Cardiac muscle cell (in vitro differentiated cells and primary cell): ENCODE measurements around the gene C6orf62. TPM values are rescaled to one million over a fixed set of nuclear protein-coding genes. Genes with fewer than 3 reads are reported as not detected.

ENCODE experiments used
- DNase-seq, 2 donors: peaks; one replicate each; pipeline versions ENCODE4 v3.0.0 to v3.0.0-alpha.2; 2010 to 2017; ENCODE audit warnings: low read depth in 1 of 2, low spot score in 1 of 2
- H3K27ac ChIP-seq: fragments of 200-600 bp; sonication (generic); 2 replicates; pipeline ENCODE4 v1.5.1; 2016
- H3K27me3 ChIP-seq: fragments of 200-600 bp; sonication (generic); 2 replicates; pipeline ENCODE4 v1.6.0; 2016; ENCODE audit warnings: control low read depth
- H3K36me3 ChIP-seq: fragments of 200-600 bp; sonication (generic); 2 replicates; pipeline ENCODE4 v1.5.1; 2016; ENCODE audit warnings: control low read depth
- H3K4me1 ChIP-seq: fragments of 200-600 bp; sonication (generic); 2 replicates; pipeline ENCODE4 v1.8.1; 2017; ENCODE audit warnings: low read depth, mild to moderate bottlenecking, mixed run types
- H3K4me3 ChIP-seq: fragments of 200-600 bp; sonication (generic); 2 replicates; pipeline ENCODE4 v1.5.1; 2016; ENCODE audit warnings: mild to moderate bottlenecking
- H3K9me3 ChIP-seq: fragments of 200-600 bp; sonication (generic); 2 replicates; pipeline ENCODE4 v1.5.1; 2017; ENCODE audit warnings: low read depth, mild to moderate bottlenecking, control low read depth
- CTCF ChIP-seq: IDR thresholded peaks from 2 replicates; pipeline ENCODE4 v1.5.1; 2012; ENCODE audit warnings: low read depth, mild to moderate bottlenecking, low read length
- polyA plus RNA-seq: library from polyadenylated mRNA; unstranded; fragments of >200 nt; fragmentation: Nextera tagmentation; extraction: Ambion mirVana; gene quantifications from 2 replicates; pipeline ENCODE4 v1.2.1, GENCODE V29; 2016
- total RNA-seq: library from RNA; depleted of rRNA; stranded (reverse); fragments of >200 nt; gene quantifications from 2 replicates; pipeline ENCODE4 v1.2.3, GENCODE V29; 2016

Gene C6orf62
- total and polyA plus RNA-seq, 2 experiments from 2014 or later, result 52.8 to 59.7 TPM

DNA sequence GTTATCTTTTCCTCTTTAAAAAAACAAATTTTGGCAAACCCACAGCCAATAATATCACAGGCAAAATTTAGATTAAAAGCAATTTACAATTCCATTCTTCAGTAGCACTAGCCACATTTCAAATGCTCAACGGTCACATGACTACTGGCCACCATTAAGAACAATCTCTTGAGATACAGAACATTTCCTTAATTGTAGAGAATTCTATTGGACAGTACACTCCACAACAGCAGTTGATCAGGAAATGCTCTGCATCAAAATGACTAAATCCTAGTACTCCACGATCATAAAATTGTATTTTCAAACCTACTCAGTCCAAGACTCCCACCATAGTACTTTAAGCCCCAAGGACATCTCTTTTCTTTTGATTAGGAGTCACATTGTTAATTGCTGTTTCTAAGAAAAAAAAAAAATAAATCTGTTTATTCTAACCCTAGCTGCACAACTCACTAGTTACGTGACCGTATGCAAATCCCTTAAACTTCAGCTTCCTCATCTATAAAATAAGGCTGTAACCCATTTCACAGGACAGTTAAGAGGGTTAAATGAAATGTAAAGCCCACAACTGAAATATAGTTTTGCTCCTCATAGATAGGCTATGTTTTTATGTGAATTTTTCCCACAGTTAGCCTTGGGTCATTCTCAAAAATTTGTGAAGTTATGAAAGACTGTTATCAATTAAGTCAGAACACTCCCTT, 9.8 kb downstream of the C6orf62 start:
- Histone ChIP-seq H3K36me3 (peaks cover 93% of the 10 kb centered on the region), H3K9me3 (no peaks in the 10 kb centered on the region), H3K27ac (peak overlapping the region; percentile 31), H3K27me3 (no peaks in the 10 kb centered on the region), H3K4me1 (no peaks in the 10 kb centered on the region), H3K4me3 (no peak overlapping the region)
- DNase-seq, result no peak
- TF ChIP-seq CTCF, result no peak

GRCh38 chr6:24708612-24709011, 10.3 kb downstream of the C6orf62 start:
- no peak for DNase-seq
- no peak for TF ChIP-seq CTCF
- H3K4me1 ChIP-seq, result no peaks in the 10 kb centered on the region
- no peaks in the 10 kb centered on the region for H3K9me3 ChIP-seq
- peaks cover 89% of the 10 kb centered on the region for H3K36me3 ChIP-seq
- H3K4me3 ChIP-seq, result no peak overlapping the region
- peak overlapping the region; percentile 31 for H3K27ac ChIP-seq
- no peaks in the 10 kb centered on the region for H3K27me3 ChIP-seq

GRCh38 chr6:24704468-24704867, 14.5 kb downstream of the C6orf62 start:
- H3K9me3 ChIP-seq, result no peaks in the 10 kb centered on the region
- no peaks in the 10 kb centered on the region for H3K27me3 ChIP-seq
- no peaks in the 10 kb centered on the region for H3K4me1 ChIP-seq
- H3K36me3 ChIP-seq, result peaks cover 66% of the 10 kb centered on the region
- H3K4me3 ChIP-seq, result no peak overlapping the region
- H3K27ac ChIP-seq, result peak overlapping the region; percentile 78
- DNase-seq, result no peak
- TF ChIP-seq CTCF, result no peak

- DNase-seq, result no peak
- H3K4me3 ChIP-seq, result no peak overlapping the region
- H3K36me3 ChIP-seq, result peaks cover 51% of the 10 kb centered on the region
- peak overlapping the region; percentile 78 for H3K27ac ChIP-seq
- H3K27me3 ChIP-seq, result no peaks in the 10 kb centered on the region
- no peak for TF ChIP-seq CTCF
- H3K9me3 ChIP-seq, result no peaks in the 10 kb centered on the region
- H3K4me1 ChIP-seq, result peaks cover 4% of the 10 kb centered on the region
Measured at GRCh38 chr6:24702720-24703282, 16.2 kb downstream of the C6orf62 start.

DNA sequence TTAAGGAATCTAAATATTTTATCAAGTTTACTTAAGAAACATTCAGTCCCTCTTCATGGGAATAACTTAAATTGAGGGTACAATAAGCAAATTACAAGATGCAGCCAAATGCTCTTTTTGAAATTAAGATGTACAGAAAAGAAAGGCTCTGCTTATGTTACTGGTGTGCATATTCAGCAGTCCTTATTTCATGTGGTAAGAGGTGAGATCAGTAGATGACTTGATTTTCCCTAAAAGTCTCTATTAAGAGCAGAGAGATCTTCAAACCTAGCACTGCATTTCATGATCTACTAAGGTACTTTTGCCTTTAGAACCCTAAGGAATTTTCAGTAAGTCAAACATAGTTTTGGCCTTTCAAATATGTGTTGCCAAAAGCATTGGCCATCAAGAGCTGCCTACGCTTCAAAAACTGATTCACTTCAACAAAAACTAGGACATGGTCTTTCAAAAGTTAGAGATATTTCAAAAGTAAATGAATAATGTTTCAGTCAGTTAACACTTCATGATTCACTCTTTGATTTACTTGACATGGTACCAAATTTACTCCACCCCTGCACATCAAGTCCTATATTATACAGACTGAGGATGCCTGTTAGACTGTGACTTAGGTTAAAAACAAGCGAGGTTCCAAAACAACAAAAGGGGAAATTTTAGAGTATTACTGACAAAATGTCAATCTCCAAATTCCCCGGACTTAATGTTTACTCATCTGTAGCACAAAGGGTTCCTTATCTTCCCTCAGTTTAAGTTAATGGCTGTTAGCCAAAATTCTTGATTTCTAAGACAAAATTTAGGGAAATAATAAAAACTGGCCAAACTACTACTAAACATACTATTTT, 19.2 kb downstream of the C6orf62 start:
- no peaks in the 10 kb centered on the region for H3K27me3 ChIP-seq
- peak in 1 of 2 donors; percentile 27 for DNase-seq
- H3K4me1 ChIP-seq, result peaks cover 10% of the 10 kb centered on the region
- H3K27ac ChIP-seq, result peak overlapping the region; percentile 3
- H3K36me3 ChIP-seq, result peaks cover 22% of the 10 kb centered on the region
- no peaks in the 10 kb centered on the region for H3K9me3 ChIP-seq
- no peak overlapping the region for H3K4me3 ChIP-seq
- TF ChIP-seq CTCF, result no peak
